DOHH2 (cell line): ENCODE measurements around the gene S100A11.

Experiments used
- EZH2phosphoT487 ChIP-seq: fragments of 200-600 bp; sonication (generic); IDR thresholded peaks from 2 replicates; pipeline ENCODE4 v1.6.1; 2017; ENCODE audit warnings: borderline replicate concordance, mild to moderate bottlenecking, antibody characterized with exemption, low read length, moderate library complexity, mixed read lengths
- TF ChIP-seq, protein P1 (sequence below): fragments of 200-600 bp; sonication (generic); IDR thresholded peaks from one replicate; pipeline ENCODE4 v1.5.1; 2014; ENCODE audit warnings: antibody characterized with exemption, mild to moderate bottlenecking, low read depth, low read length; ENCODE audit not compliant: poor library complexity, severe bottlenecking

DNA sequence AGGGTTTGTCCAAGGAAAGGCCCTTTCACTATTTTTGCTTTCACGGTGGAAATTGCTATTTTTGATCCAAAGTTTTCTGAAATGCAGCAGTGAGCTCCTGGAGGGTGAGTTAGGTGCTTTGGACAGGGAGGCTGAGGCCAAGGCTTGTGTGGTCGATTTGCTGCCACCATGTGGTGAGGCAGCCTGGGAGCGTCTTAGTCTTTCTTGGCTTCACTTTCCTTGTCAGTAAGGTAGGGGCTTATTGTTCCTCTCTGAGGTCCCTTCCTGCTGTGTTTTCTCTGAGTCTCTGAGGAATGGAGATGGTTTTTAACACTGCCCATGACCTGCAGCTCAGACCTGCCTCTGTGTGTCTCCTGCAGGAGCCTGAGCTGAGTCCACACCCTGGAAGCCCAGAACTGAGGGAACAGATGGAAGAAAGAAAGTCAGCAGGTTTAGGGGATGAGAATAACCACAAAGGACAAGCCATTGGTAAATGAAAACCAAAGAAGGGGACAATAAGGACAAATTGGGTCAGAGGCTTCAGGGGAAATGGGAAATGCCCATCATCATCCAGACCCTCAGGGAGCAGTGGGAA lies 23.1 kb downstream of the S100A11 start:
- TF ChIP-seq, protein P1, sequence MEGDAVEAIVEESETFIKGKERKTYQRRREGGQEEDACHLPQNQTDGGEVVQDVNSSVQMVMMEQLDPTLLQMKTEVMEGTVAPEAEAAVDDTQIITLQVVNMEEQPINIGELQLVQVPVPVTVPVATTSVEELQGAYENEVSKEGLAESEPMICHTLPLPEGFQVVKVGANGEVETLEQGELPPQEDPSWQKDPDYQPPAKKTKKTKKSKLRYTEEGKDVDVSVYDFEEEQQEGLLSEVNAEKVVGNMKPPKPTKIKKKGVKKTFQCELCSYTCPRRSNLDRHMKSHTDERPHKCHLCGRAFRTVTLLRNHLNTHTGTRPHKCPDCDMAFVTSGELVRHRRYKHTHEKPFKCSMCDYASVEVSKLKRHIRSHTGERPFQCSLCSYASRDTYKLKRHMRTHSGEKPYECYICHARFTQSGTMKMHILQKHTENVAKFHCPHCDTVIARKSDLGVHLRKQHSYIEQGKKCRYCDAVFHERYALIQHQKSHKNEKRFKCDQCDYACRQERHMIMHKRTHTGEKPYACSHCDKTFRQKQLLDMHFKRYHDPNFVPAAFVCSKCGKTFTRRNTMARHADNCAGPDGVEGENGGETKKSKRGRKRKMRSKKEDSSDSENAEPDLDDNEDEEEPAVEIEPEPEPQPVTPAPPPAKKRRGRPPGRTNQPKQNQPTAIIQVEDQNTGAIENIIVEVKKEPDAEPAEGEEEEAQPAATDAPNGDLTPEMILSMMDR: peak; percentile 77
- TF ChIP-seq EZH2phosphoT487: no peak
